ENCODE data around the gene WDR44. TPM values are rescaled to one million over a fixed set of nuclear protein-coding genes. Genes with fewer than 3 reads are reported as not detected.

Gene WDR44
- total and polyA plus RNA-seq, 7 donors, result 3.0 to 23.2 (median 17.0) TPM

DNA sequence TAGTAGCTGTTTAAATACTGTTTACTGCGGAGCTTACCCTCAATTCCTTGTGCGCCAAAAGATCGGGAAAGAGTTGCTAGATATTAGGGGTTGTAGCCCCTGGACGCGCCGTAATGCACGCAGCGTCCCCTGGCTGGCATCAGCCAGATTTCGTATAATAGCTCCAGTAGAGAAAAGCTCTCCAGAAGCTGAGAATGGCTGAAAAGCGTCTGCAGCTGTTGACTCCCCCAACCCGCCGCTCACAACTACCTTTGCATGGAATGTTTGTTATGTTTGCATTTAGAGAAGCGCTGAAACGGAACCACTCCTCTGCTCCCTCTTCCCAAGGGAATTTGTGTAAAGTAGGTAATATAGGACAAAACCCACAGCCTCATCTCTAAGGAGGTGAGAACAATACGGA lies 153.4 kb downstream of the WDR44 start:
- intact Hi-C loops (cut with DNase I), result loop anchor here (5.0 to 10.0 kb wide), 5 partner anchors 66 to 736 kb away; partner anchors contain the start of genes IL13RA1, PGRMC1 and WDR44
- TF ChIP-seq EP300 (IDR thresholded peaks at IDR 0.05), result no peak
- TF ChIP-seq POLR2AphosphoS5 (IDR thresholded peaks at IDR 0.05), result no peak
- TF ChIP-seq POLR2A (IDR thresholded peaks at IDR 0.05), result no peak
- TF ChIP-seq, protein P1, sequence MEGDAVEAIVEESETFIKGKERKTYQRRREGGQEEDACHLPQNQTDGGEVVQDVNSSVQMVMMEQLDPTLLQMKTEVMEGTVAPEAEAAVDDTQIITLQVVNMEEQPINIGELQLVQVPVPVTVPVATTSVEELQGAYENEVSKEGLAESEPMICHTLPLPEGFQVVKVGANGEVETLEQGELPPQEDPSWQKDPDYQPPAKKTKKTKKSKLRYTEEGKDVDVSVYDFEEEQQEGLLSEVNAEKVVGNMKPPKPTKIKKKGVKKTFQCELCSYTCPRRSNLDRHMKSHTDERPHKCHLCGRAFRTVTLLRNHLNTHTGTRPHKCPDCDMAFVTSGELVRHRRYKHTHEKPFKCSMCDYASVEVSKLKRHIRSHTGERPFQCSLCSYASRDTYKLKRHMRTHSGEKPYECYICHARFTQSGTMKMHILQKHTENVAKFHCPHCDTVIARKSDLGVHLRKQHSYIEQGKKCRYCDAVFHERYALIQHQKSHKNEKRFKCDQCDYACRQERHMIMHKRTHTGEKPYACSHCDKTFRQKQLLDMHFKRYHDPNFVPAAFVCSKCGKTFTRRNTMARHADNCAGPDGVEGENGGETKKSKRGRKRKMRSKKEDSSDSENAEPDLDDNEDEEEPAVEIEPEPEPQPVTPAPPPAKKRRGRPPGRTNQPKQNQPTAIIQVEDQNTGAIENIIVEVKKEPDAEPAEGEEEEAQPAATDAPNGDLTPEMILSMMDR (IDR thresholded peaks at IDR 0.05), result no peak
- 95 to 96% methylated on average over 15 of the region's 15 CpGs for WGBS, 2 donors
- no peak overlapping the region for H3K27ac ChIP-seq
- peaks cover 0 to 25% (median 7%) of the 10 kb centered on the region in 4 donors for H3K4me1 ChIP-seq
- no peak overlapping the region for H3K4me3 ChIP-seq
- no peaks in the 10 kb centered on the region for H3K36me3 ChIP-seq
- DNase-seq, result no peak
- no peaks in the 10 kb centered on the region for H3K27me3 ChIP-seq
- H3K9me3 ChIP-seq, result no peaks in the 10 kb centered on the region

Small RNAs within 50 kb of the gene (small RNA-seq; reads per million reads assigned to genes)
- 0 reads per million in 3 donors for gene MIR1277

Other genes starting within 250 kb of the WDR44 start
- 10 to 100 TPM in 3 of 4 donors, 1 to 10 TPM in 1; 8.9 to 12.9 (median 11.7) TPM for gene KLHL13, start 229.3 kb upstream of the WDR44 start, total RNA-seq
- gene KLHL13, start 229.3 kb upstream of the WDR44 start, polyA plus RNA-seq, result 1 to 10 TPM; 1.2 to 2.3 (median 1.8) TPM
- gene DOCK11, start 149.7 kb downstream of the WDR44 start, total RNA-seq, result 10 to 100 TPM; 40.7 to 54.6 (median 45.5) TPM
- 10 to 100 TPM in 1 of 3 donors, 1 to 10 TPM in 2; 3.2 to 14.4 (median 4.8) TPM for gene DOCK11, start 149.7 kb downstream of the WDR44 start, polyA plus RNA-seq